H1 (cell line): Measurements from ENCODE around the gene WDFY1.

Experiments
- CEBPB ChIP-seq: IDR thresholded peaks from 2 replicates; pipeline ENCODE4 v1.6.1; 2012; ENCODE audit warnings: low read depth, low read length
- EZH2 ChIP-seq: fragments of 200-600 bp; sonication (generic); IDR thresholded peaks from 2 replicates; pipeline ENCODE4 v1.7.1; 2012; ENCODE audit warnings: low read depth, mild to moderate bottlenecking, moderate library complexity, low read length, inconsistent platforms; ENCODE audit not compliant: severe bottlenecking
- JUN ChIP-seq: IDR thresholded peaks from 2 replicates; pipeline ENCODE4 v1.6.1; 2011; ENCODE audit warnings: low read depth, mild to moderate bottlenecking, improper control_type of control experiment, low read length
- NANOG ChIP-seq: IDR thresholded peaks from 2 replicates; pipeline ENCODE4 v1.6.1; 2011; ENCODE audit warnings: low read length, low read depth, mild to moderate bottlenecking, inconsistent platforms; ENCODE audit not compliant: insufficient read depth, poor library complexity, severe bottlenecking
- PHF8 ChIP-seq: fragments of 200-600 bp; sonication (generic); conservative IDR thresholded peaks from 2 replicates; pipeline ENCODE4 v1.7.1; 2012; ENCODE audit warnings: low read depth, mild to moderate bottlenecking, inconsistent platforms, low read length, moderate library complexity
- POLR2A ChIP-seq, 2 experiments: IDR thresholded peaks; 1 replicate in 1 of 2; 2 replicates in 1 of 2; pipeline ENCODE4 v1.6.1; 2011; ENCODE audit warnings: low read depth in 2 of 2, low read length in 2 of 2, mild to moderate bottlenecking in 2 of 2; ENCODE audit errors: control extremely low read depth in 1 of 2
- SAP30 ChIP-seq: fragments of 300-600 bp; sonication (generic); IDR thresholded peaks from 2 replicates; pipeline ENCODE4 v1.7.1; 2012; ENCODE audit warnings: low read length, moderate library complexity, mild to moderate bottlenecking, inconsistent platforms; ENCODE audit not compliant: insufficient read depth, insufficient replicate concordance
- SP4 ChIP-seq: IDR thresholded peaks from 2 replicates; pipeline ENCODE4 v1.6.1; 2012; ENCODE audit warnings: low read length, inconsistent platforms
- USF2 ChIP-seq: IDR thresholded peaks from 2 replicates; pipeline ENCODE4 v1.6.1; 2011; ENCODE audit warnings: low read length, improper control_type of control experiment
- TF ChIP-seq, protein P1 (sequence below), 3 experiments: IDR thresholded peaks; 1 replicate in 2 of 3; 2 replicates in 1 of 3; pipeline versions ENCODE4 v1.5.1 to v1.6.1; 2011; ENCODE audit warnings: low read length in 3 of 3, mild to moderate bottlenecking in 3 of 3, inconsistent platforms in 2 of 3, low read depth in 1 of 3, moderate library complexity in 1 of 3; ENCODE audit not compliant: insufficient read depth in 1 of 3; ENCODE audit errors: control extremely low read depth in 1 of 3
- TF ChIP-seq, protein P2 (sequence below): IDR thresholded peaks from 2 replicates; pipeline ENCODE4 v1.6.1; 2011; ENCODE audit warnings: low read depth, mild to moderate bottlenecking, low read length; ENCODE audit not compliant: insufficient read depth

DNA sequence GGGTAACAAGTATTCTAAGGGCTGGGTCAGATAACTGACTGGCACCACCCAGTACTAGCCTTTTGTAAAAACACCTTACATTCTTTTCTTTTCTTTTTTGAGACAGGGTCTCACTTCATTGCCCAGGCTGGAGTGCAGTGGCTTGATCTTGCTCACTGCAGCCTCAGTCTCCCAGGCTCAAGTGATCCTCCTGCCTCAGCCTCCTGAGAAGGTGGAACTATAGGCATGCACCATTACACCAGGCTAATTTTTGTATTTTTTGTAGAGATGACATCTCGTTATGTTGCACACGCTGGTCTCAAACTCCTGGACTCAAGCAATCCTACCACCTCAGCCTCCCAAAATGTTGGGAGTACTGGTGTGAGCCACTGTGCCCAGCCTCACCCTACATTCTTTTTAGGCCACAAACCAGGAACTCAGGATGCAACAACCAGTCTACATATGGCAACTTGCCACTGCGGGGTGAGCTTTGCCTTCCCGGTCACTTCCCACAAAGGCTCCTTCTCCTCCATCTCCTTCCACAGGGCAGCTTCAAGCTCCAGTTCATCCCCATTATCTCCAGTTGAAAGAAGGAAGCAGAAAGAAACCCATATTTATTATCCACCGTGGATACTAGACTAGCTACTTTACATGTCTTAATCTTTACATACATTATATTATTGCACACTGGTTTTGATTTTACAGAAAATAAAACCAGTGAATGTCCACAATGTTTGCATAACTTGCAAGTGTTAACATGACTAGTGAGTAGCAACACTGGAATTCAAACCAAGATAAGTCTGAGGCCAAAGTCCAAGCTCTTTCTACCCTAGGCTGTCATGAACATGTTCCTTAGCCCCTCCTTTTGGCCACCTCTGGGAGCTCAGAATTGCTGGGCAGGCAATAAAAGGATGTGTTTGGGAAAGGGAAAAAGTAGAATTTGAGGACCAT lies 84.1 kb downstream of the WDFY1 start:
- no peak for TF ChIP-seq PHF8
- no peak for TF ChIP-seq POLR2A (IDR thresholded peaks at IDR 0.05; ENCODE audit: control extremely low read depth in 1 of 2, low read depth in 2 of 2, low read length in 2 of 2)
- TF ChIP-seq, protein P1, sequence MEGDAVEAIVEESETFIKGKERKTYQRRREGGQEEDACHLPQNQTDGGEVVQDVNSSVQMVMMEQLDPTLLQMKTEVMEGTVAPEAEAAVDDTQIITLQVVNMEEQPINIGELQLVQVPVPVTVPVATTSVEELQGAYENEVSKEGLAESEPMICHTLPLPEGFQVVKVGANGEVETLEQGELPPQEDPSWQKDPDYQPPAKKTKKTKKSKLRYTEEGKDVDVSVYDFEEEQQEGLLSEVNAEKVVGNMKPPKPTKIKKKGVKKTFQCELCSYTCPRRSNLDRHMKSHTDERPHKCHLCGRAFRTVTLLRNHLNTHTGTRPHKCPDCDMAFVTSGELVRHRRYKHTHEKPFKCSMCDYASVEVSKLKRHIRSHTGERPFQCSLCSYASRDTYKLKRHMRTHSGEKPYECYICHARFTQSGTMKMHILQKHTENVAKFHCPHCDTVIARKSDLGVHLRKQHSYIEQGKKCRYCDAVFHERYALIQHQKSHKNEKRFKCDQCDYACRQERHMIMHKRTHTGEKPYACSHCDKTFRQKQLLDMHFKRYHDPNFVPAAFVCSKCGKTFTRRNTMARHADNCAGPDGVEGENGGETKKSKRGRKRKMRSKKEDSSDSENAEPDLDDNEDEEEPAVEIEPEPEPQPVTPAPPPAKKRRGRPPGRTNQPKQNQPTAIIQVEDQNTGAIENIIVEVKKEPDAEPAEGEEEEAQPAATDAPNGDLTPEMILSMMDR (IDR thresholded peaks at IDR 0.05; ENCODE audit: control extremely low read depth in 1 of 3, insufficient read depth in 1 of 3, low read depth in 1 of 3, low read length in 3 of 3), result no peak; a peak in 1 of 4 replicates
- no peak for TF ChIP-seq CEBPB
- TF ChIP-seq USF2, result no peak
- no peak for TF ChIP-seq JUN
- no peak for TF ChIP-seq NANOG
- no peak for TF ChIP-seq SP4
- no peak for TF ChIP-seq SAP30
- TF ChIP-seq, protein P2, sequence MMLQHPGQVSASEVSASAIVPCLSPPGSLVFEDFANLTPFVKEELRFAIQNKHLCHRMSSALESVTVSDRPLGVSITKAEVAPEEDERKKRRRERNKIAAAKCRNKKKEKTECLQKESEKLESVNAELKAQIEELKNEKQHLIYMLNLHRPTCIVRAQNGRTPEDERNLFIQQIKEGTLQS, result no peak
- no peak for TF ChIP-seq EZH2
